ENCODE measurements around the gene ZNF615. TPM values are rescaled to one million over a fixed set of nuclear protein-coding genes. Genes with fewer than 3 reads are reported as not detected.

Gene ZNF615
- total and polyA plus RNA-seq, 2 donors (not counting 1 experiment from before 2014, with no cell fraction given): 7.8 to 14.7 TPM

DNA sequence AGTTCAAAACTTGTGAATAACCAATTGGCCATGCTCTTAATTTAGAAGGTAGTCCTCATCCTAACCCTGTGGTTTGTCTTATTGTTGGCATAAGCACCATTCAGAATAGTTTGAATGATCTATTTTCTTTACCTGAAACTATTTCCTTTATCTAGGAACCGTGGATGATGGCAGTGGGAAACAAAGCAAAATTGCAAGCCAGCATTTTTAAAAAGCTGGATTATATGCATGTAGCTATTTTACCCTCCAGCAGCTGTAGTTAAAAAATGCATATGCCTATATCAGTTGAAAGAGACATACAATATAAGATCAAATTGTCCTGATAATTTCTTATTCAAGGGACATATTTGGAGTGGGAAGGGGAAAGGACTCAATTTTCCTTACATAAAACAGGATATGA lies 61.4 kb downstream of the ZNF615 start:
- H3K4me1 ChIP-seq (ENCODE audit: control insufficient read depth, extremely low read depth, insufficient read depth, low read length): no peaks in the 10 kb centered on the region

DNA sequence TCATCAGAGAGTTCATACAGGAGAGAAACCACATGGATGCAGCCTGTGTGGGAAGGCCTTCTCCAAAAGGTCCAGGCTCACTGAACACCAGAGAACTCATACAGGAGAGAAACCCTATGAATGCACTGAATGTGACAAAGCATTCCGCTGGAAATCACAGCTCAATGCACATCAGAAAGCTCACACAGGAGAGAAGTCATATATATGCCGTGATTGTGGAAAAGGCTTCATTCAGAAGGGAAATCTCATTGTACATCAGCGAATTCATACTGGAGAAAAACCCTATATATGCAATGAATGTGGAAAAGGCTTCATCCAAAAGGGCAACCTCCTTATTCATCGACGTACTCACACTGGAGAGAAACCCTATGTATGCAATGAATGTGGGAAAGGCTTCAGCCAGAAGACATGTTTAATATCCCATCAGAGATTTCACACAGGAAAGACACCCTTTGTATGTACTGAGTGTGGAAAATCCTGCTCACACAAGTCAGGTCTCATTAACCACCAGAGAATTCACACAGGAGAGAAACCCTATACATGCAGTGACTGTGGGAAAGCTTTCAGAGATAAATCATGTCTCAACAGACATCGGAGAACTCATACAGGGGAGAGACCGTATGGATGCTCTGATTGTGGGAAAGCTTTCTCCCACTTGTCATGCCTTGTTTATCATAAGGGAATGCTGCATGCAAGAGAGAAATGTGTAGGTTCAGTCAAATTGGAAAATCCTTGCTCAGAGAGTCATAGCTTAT lies 63.0 kb downstream of the ZNF615 start:
- Histone ChIP-seq H3K36me3 (ENCODE audit: control insufficient read depth, insufficient read depth, low read length) (peaks cover 3% of the 10 kb centered on the region), H2AFZ (ENCODE audit: low read length) (no peak overlapping the region), H3K27ac (ENCODE audit: insufficient read depth, low read length) (no peak overlapping the region), H3K4me1 (ENCODE audit: control insufficient read depth, extremely low read depth, insufficient read depth, low read length) (no peaks in the 10 kb centered on the region), H4K20me1 (ENCODE audit: control insufficient read depth, extremely low read depth, insufficient read depth, low read length) (no peaks in the 10 kb centered on the region), H3K9me3 (ENCODE audit: control insufficient read depth, insufficient read depth, low read depth, low read length) (peaks cover 11% of the 10 kb centered on the region), H3K79me2 (ENCODE audit: control insufficient read depth, insufficient read depth, low read length) (no peaks in the 10 kb centered on the region), H3K27me3 (ENCODE audit: control insufficient read depth, insufficient read depth, low read length) (no peaks in the 10 kb centered on the region), H3K4me3 (replicated peaks in 1 of 4; ENCODE audit: control extremely low read depth in 1 of 4, insufficient read depth in 1 of 4, low read depth in 3 of 4, low read length in 4 of 4) (no peak overlapping the region), H3K9ac (ENCODE audit: insufficient read depth, low read length) (no peak overlapping the region), H3K4me2 (ENCODE audit: extremely low read depth, insufficient read depth, low read length) (no peak overlapping the region)
- DNase-seq (ENCODE audit: low read depth in 2 of 2): peak in 1 of 2 donors; percentile 15
- no peak for TF ChIP-seq EZH2 (IDR thresholded peaks at IDR 0.05; ENCODE audit: low read length, missing control alignments)
- TF ChIP-seq, protein P1, sequence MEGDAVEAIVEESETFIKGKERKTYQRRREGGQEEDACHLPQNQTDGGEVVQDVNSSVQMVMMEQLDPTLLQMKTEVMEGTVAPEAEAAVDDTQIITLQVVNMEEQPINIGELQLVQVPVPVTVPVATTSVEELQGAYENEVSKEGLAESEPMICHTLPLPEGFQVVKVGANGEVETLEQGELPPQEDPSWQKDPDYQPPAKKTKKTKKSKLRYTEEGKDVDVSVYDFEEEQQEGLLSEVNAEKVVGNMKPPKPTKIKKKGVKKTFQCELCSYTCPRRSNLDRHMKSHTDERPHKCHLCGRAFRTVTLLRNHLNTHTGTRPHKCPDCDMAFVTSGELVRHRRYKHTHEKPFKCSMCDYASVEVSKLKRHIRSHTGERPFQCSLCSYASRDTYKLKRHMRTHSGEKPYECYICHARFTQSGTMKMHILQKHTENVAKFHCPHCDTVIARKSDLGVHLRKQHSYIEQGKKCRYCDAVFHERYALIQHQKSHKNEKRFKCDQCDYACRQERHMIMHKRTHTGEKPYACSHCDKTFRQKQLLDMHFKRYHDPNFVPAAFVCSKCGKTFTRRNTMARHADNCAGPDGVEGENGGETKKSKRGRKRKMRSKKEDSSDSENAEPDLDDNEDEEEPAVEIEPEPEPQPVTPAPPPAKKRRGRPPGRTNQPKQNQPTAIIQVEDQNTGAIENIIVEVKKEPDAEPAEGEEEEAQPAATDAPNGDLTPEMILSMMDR (conservative IDR thresholded peaks at IDR 0.05 in 1 of 2, IDR thresholded peaks at IDR 0.05 in 1 of 2; ENCODE audit: low read depth in 1 of 2, low read length in 2 of 2): no peak

More for the DNA sequence above, 61.4 kb downstream of the ZNF615 start:
- no peak overlapping the region for H3K4me3 ChIP-seq (replicated peaks in 1 of 4; ENCODE audit: control extremely low read depth in 1 of 4, insufficient read depth in 1 of 4, low read depth in 3 of 4, low read length in 4 of 4)
- H4K20me1 ChIP-seq (ENCODE audit: control insufficient read depth, extremely low read depth, insufficient read depth, low read length): no peaks in the 10 kb centered on the region
- H3K9ac ChIP-seq (ENCODE audit: insufficient read depth, low read length): no peak overlapping the region
- H3K9me3 ChIP-seq (ENCODE audit: control insufficient read depth, insufficient read depth, low read depth, low read length): peaks cover 11% of the 10 kb centered on the region
- H3K36me3 ChIP-seq (ENCODE audit: control insufficient read depth, insufficient read depth, low read length): peaks cover 3% of the 10 kb centered on the region
- H3K27me3 ChIP-seq (ENCODE audit: control insufficient read depth, insufficient read depth, low read length): no peaks in the 10 kb centered on the region
- no peak overlapping the region for H3K4me2 ChIP-seq (ENCODE audit: extremely low read depth, insufficient read depth, low read length)
- TF ChIP-seq EZH2 (IDR thresholded peaks at IDR 0.05; ENCODE audit: low read length, missing control alignments): no peak
- TF ChIP-seq, protein P1 (conservative IDR thresholded peaks at IDR 0.05 in 1 of 2, IDR thresholded peaks at IDR 0.05 in 1 of 2; ENCODE audit: low read depth in 1 of 2, low read length in 2 of 2): no peak
- no peaks in the 10 kb centered on the region for H3K79me2 ChIP-seq (ENCODE audit: control insufficient read depth, insufficient read depth, low read length)
- H3K27ac ChIP-seq (ENCODE audit: insufficient read depth, low read length): no peak overlapping the region
- no peak for DNase-seq (ENCODE audit: low read depth in 2 of 2)
- no peak overlapping the region for H2AFZ ChIP-seq (ENCODE audit: low read length)

Other genes starting within 250 kb of the ZNF615 start
- not detected in 2 replicates for gene FPR2, start 247.0 kb downstream of the ZNF615 start, total RNA-seq
- 0.12 TPM in 1 of 2 replicates, not detected in the other for gene FPR2, start 247.0 kb downstream of the ZNF615 start, polyA plus RNA-seq
- under 0.01 TPM in 1 of 2 replicates, not detected in the other for gene FPR3, start 213.1 kb downstream of the ZNF615 start, total RNA-seq
- not detected in 2 replicates for gene FPR3, start 213.1 kb downstream of the ZNF615 start, polyA plus RNA-seq
- 8.9 and 9.0 TPM in 2 replicates for gene ZNF577, start 120.3 kb downstream of the ZNF615 start, total RNA-seq
- gene ZNF577, start 120.3 kb downstream of the ZNF615 start, polyA plus RNA-seq: 4.1 and 4.6 TPM in 2 replicates
- 6.2 and 6.9 TPM in 2 replicates for gene ZNF649, start 103.2 kb downstream of the ZNF615 start, total RNA-seq
- gene ZNF649, start 103.2 kb downstream of the ZNF615 start, polyA plus RNA-seq: 4.6 and 5.6 TPM in 2 replicates
- 10.8 and 11.2 TPM in 2 replicates for gene ZNF613, start 80.7 kb downstream of the ZNF615 start, total RNA-seq
- 3.8 and 4.6 TPM in 2 replicates for gene ZNF613, start 80.7 kb downstream of the ZNF615 start, polyA plus RNA-seq
- 11.3 and 16.5 TPM in 2 replicates for gene ZNF350, start 21.4 kb downstream of the ZNF615 start, total RNA-seq
- 6.0 and 7.7 TPM in 2 replicates for gene ZNF350, start 21.4 kb downstream of the ZNF615 start, polyA plus RNA-seq
- 9.2 and 10.0 TPM in 2 replicates for gene ZNF614, start 20.2 kb upstream of the ZNF615 start, total RNA-seq
- gene ZNF614, start 20.2 kb upstream of the ZNF615 start, polyA plus RNA-seq: 6.7 and 7.2 TPM in 2 replicates
- 6.4 and 10.2 TPM in 2 replicates for gene ZNF432, start 40.6 kb upstream of the ZNF615 start, total RNA-seq
- 2.5 and 5.7 TPM in 2 replicates for gene ZNF432, start 40.6 kb upstream of the ZNF615 start, polyA plus RNA-seq
- gene ZNF841, start 87.6 kb upstream of the ZNF615 start, total RNA-seq: 19.8 and 27.4 TPM in 2 replicates
- 6.3 and 9.8 TPM in 2 replicates for gene ZNF841, start 87.6 kb upstream of the ZNF615 start, polyA plus RNA-seq
- gene ZNF616, start 131.7 kb upstream of the ZNF615 start, total RNA-seq: 11.3 and 12.4 TPM in 2 replicates
- 5.5 and 6.8 TPM in 2 replicates for gene ZNF616, start 131.7 kb upstream of the ZNF615 start, polyA plus RNA-seq
- 10.0 and 13.2 TPM in 2 replicates for gene ZNF836, start 163.4 kb upstream of the ZNF615 start, total RNA-seq
- gene ZNF836, start 163.4 kb upstream of the ZNF615 start, polyA plus RNA-seq: 3.1 and 5.9 TPM in 2 replicates
- 86.8 and 115 TPM in 2 replicates for gene PPP2R1A, start 181.8 kb upstream of the ZNF615 start, total RNA-seq
- 171 and 210 TPM in 2 replicates for gene PPP2R1A, start 181.8 kb upstream of the ZNF615 start, polyA plus RNA-seq